ENCODE results near the gene XRCC1.

- TF ChIP-seq EZH2 (IDR thresholded peaks at IDR 0.05; ENCODE audit: insufficient read depth, poor library complexity, severe bottlenecking) (no peak), EZH2phosphoT487 (IDR thresholded peaks at IDR 0.05; ENCODE audit: insufficient read depth, low read depth) (no peak)
These were observed 52.4 kb downstream of the XRCC1 start for GRCh38 chr19:43522929-43523328.
